Kidney (tissue), 14 donors: ENCODE data around the gene SAMD14. TPM values are rescaled to one million over a fixed set of nuclear protein-coding genes. Genes with fewer than 3 reads are reported as not detected.

ENCODE experiments used
- DNase-seq, 5 donors: peaks; one replicate each; pipeline ENCODE4 v3.0.0-alpha.2; 2013 to 2020
- FAIRE-seq: peaks from 2 replicates; lab custom pipeline; 2012; peaks lifted over from hg19 to GRCh38; lab: Jason Lieb, UNC
- H3K27ac ChIP-seq, 2 donors: one replicate each; pipeline ENCODE4 v1.7.0; 2013; ENCODE audit warnings: low read depth in 2 of 2, low read length in 2 of 2, inconsistent platforms in 1 of 2
- H3K27me3 ChIP-seq: one replicate; pipeline ENCODE4 v1.7.1; 2013; ENCODE audit warnings: low read length, inconsistent platforms; ENCODE audit not compliant: control insufficient read depth, insufficient read depth
- H3K36me3 ChIP-seq, 3 donors: one replicate each; pipeline versions ENCODE4 v1.7.0 to v1.7.1; 2013; ENCODE audit warnings: low read length in 3 of 3, control low read depth in 1 of 3, inconsistent platforms in 1 of 3; ENCODE audit not compliant: insufficient read depth in 3 of 3, control insufficient read depth in 2 of 3
- H3K4me1 ChIP-seq, 3 donors: one replicate each; pipeline versions ENCODE4 v1.7.0 to v1.7.1; 2013; ENCODE audit warnings: low read length in 3 of 3, inconsistent platforms in 1 of 3, low read depth in 1 of 3; ENCODE audit not compliant: control insufficient read depth in 2 of 3, insufficient read depth in 2 of 3
- H3K4me3 ChIP-seq, 3 donors: one replicate each; pipeline versions ENCODE4 v1.7.0 to v1.8.1; 2013; ENCODE audit warnings: low read length in 3 of 3, control low read depth in 1 of 3, inconsistent platforms in 1 of 3
- H3K9ac ChIP-seq, 3 donors: one replicate each; pipeline versions ENCODE4 v1.7.0 to v1.7.1; 2013; ENCODE audit warnings: low read length in 3 of 3, control low read depth in 1 of 3, inconsistent platforms in 1 of 3
- H3K9me3 ChIP-seq, 3 donors: one replicate each; pipeline versions ENCODE4 v1.7.0 to v1.7.1; 2013; ENCODE audit warnings: low read length in 3 of 3, control low read depth in 1 of 3, inconsistent platforms in 1 of 3; ENCODE audit not compliant: control insufficient read depth in 2 of 3, insufficient read depth in 1 of 3
- intact Hi-C: fragments of 100-400 bp; cut with DNase I; formaldehyde crosslinking; loops from one replicate; pipeline ENCODE4 v1.11.1; 2022
- polyA plus RNA-seq: library from polyadenylated mRNA; stranded (reverse); fragments of 350-450 nt; fragmentation: Illumina TruSeq; extraction: RNeasy Lipid Tissue Mini Kit (QIAGEN cat#74804); gene quantifications from one replicate; pipeline ENCODE4 v1.2.3, GENCODE V29; 2014; ENCODE audit warnings: low read depth, low replicate concordance; ENCODE audit not compliant: insufficient read depth
- total RNA-seq: library from RNA; stranded (reverse); fragmentation: NEBNext Ultra II Directional; extraction: Animal tissue kit (Norgen Biotek cat#: 25700); gene quantifications from one replicate; pipeline ENCODE4 v1.2.1, GENCODE V29; 2021
- TF ChIP-seq, protein P1 (sequence below): IDR thresholded peaks from 3 replicates; pipeline ENCODE4 v1.5.1; 2012; ENCODE audit warnings: mild to moderate bottlenecking, moderate library complexity, borderline replicate concordance; ENCODE audit not compliant: insufficient read depth; ENCODE audit errors: extremely low read depth
- donor health status: control.
- donor health status: control.
- donor health status: control.
- donor health status: control.
- donor health status: control.
- donor health status: DM: yes; HTN: yes; CAD: no.
- donor health status: Normal renal cell carcinoma (clear cell type).

The SAMD14 gene
- total and polyA plus RNA-seq, 2 donors from 2014 or later: 3.7 to 5.0 TPM

DNA sequence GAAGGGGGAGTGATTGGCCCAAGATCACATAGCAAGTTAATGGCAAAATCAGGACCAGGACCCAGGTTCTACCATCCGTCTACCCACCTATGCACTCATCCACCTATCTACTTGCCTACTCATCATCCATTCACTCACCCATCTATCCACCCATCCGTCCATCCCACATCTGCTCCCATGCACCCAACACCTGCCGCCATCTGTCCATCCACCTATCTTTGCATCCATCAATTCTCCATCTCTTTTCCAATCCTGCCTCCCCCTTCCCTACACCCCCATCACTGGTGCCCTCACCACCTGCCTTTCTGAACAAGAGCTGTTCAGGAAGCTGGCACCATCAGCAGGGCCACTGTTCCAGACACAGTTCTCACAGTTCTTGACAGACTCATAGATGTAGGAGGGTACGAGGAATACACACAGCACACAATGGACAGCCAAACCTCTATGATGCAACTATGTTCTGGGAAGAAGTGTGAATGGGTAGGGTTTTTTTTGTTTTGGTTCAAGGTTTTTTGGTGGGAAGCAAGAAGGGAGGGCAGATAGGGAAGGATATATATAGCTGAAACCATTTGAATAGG lies 4.5 kb downstream of the SAMD14 start:
- Histone ChIP-seq H3K27me3 (no peaks in the 10 kb centered on the region), H3K9ac (no peak overlapping the region), H3K9me3 (no peaks in the 10 kb centered on the region), H3K4me3 (no peak overlapping the region), H3K27ac (no peak overlapping the region), H3K4me1 (peaks cover 0 to 23% (median 3%) of the 10 kb centered on the region in 3 donors), H3K36me3 (no peaks in the 10 kb centered on the region)
- intact Hi-C loops: no loop called here
- TF ChIP-seq, protein P1, sequence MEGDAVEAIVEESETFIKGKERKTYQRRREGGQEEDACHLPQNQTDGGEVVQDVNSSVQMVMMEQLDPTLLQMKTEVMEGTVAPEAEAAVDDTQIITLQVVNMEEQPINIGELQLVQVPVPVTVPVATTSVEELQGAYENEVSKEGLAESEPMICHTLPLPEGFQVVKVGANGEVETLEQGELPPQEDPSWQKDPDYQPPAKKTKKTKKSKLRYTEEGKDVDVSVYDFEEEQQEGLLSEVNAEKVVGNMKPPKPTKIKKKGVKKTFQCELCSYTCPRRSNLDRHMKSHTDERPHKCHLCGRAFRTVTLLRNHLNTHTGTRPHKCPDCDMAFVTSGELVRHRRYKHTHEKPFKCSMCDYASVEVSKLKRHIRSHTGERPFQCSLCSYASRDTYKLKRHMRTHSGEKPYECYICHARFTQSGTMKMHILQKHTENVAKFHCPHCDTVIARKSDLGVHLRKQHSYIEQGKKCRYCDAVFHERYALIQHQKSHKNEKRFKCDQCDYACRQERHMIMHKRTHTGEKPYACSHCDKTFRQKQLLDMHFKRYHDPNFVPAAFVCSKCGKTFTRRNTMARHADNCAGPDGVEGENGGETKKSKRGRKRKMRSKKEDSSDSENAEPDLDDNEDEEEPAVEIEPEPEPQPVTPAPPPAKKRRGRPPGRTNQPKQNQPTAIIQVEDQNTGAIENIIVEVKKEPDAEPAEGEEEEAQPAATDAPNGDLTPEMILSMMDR: no peak
- DNase-seq (no peak), FAIRE-seq (no peak)

DNA sequence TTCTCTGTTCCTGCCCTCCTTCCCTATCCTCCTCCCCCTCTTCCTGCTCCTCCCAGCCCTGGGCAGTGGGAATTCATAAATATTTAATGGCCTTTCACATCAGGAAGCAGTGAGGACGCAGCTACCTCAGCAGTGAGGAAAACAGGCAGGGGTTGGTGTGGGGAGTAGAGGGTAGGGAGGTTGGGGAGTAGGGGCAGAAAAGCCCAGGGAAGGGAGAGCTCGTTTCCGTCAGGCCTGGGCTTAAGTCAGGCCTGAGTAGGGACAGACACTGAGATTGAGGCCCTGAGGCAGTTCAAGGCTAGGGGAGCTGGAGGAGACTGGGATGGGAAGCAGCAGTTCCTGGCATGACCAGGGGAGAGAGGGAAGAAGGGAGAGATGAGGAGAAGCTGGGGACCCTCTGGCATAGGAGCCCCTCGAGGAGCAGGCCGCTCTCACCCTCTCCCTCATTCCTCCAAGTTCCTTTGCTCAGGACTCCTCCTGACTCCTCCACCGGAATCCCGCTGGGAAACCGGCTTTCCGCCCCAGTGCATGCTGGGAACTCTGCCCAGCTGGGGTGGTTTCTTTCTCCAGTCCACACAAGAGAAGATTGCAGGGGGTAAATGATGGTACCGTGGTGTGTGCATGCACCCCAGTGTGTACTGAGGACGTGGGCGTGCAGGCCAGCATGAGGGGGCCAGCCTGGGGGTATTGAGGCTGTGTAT lies 6.2 kb downstream of the SAMD14 start:
- intact Hi-C loops: no loop called here
- H3K27me3 ChIP-seq: no peaks in the 10 kb centered on the region
- DNase-seq: peak in 3 of 5 donors; percentile 46 to 62 (median 55)
- H3K27ac ChIP-seq: peak overlapping the region; percentile 36 to 68
- H3K4me3 ChIP-seq: no peak overlapping the region
- TF ChIP-seq, protein P1: no peak
- no peaks in the 10 kb centered on the region for H3K9me3 ChIP-seq
- H3K4me1 ChIP-seq: peaks cover 0 to 21% (median 3%) of the 10 kb centered on the region in 3 donors
- no peaks in the 10 kb centered on the region for H3K36me3 ChIP-seq
- peak overlapping the region in 2 of 3 donors; percentile 3 to 17 for H3K9ac ChIP-seq
- no peak for FAIRE-seq

DNA sequence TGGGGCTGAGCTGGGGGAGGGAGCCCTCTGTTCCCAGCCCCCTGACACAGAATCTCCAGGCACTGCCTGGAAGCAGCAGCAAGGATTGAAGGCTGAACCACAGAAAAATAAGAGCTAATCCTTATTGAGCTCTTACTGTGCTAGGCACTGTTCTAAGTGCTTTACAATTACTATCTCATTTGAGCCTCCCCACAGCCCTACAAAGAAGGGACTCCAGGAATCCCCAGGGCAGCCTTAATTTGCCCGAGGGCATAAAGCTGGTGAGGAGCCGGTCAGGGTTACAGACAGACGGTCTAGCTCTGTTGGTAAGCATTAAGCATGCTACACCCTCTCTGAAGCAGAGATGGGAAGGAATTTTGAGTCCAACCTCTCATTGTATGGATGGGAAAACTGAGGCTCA lies 7.0 kb downstream of the SAMD14 start:
- peak overlapping the region in 1 of 2 donors; percentile 68 for H3K27ac ChIP-seq
- no peaks in the 10 kb centered on the region for H3K27me3 ChIP-seq
- TF ChIP-seq, protein P1: no peak
- peaks cover 0 to 17% (median 3%) of the 10 kb centered on the region in 3 donors for H3K4me1 ChIP-seq
- no peak for DNase-seq
- intact Hi-C loops: no loop called here
- no peaks in the 10 kb centered on the region for H3K9me3 ChIP-seq
- no peak overlapping the region for H3K9ac ChIP-seq
- H3K36me3 ChIP-seq: no peaks in the 10 kb centered on the region
- FAIRE-seq: no peak
- H3K4me3 ChIP-seq: no peak overlapping the region
